ENCODE results near the gene NTSR1. TPM values are rescaled to one million over a fixed set of nuclear protein-coding genes. Genes with fewer than 3 reads are reported as not detected.

Gene NTSR1
- total RNA-seq, 1 donor from 2014 or later: 0.24 TPM

- Mint-ChIP-seq H3K4me3 (no peak overlapping the region), H3K27ac (no peak overlapping the region), H3K36me3 (peaks cover 4% of the 10 kb centered on the region), H3K9me3 (peaks cover 20% of the 10 kb centered on the region), H3K4me1 (ENCODE audit: unreplicated experiment) (peaks cover 6% of the 10 kb centered on the region), H3K27me3 (peaks cover 62% of the 10 kb centered on the region)
- no peak for TF ChIP-seq CTCF (conservative IDR thresholded peaks at IDR 0.05)
- DNase-seq (ENCODE audit: extremely low spot score, unreplicated experiment): no peak
Measured at GRCh38 chr20:62719250-62719935, 10.8 kb downstream of the NTSR1 start.

- no peak overlapping the region for H3K4me3 Mint-ChIP-seq
- H3K27me3 Mint-ChIP-seq: peaks cover 59% of the 10 kb centered on the region
- no peak overlapping the region for H3K27ac Mint-ChIP-seq
- no peak for TF ChIP-seq CTCF (conservative IDR thresholded peaks at IDR 0.05)
- H3K36me3 Mint-ChIP-seq: peaks cover 4% of the 10 kb centered on the region
- H3K9me3 Mint-ChIP-seq: peaks cover 20% of the 10 kb centered on the region
- H3K4me1 Mint-ChIP-seq (ENCODE audit: unreplicated experiment): no peaks in the 10 kb centered on the region
- DNase-seq (ENCODE audit: extremely low spot score, unreplicated experiment): no peak
Measured at GRCh38 chr20:62721511-62722370, 13.1 kb downstream of the NTSR1 start.

GRCh38 chr20:62722627-62723026 is 14.0 kb downstream of the NTSR1 start:
- no peak overlapping the region for H3K4me3 Mint-ChIP-seq

GRCh38 chr20:62723351-62723750 is 14.7 kb downstream of the NTSR1 start:
- Mint-ChIP-seq H3K27ac (no peak overlapping the region), H3K4me1 (ENCODE audit: unreplicated experiment) (no peaks in the 10 kb centered on the region), H3K4me3 (no peak overlapping the region), H3K27me3 (peaks cover 55% of the 10 kb centered on the region), H3K36me3 (peaks cover 4% of the 10 kb centered on the region), H3K9me3 (peaks cover 20% of the 10 kb centered on the region)
- no peak for TF ChIP-seq CTCF (conservative IDR thresholded peaks at IDR 0.05)
- DNase-seq (ENCODE audit: extremely low spot score, unreplicated experiment): no peak

More at GRCh38 chr20:62722627-62723026, 14.0 kb downstream of the NTSR1 start:
- no peak for TF ChIP-seq CTCF (conservative IDR thresholded peaks at IDR 0.05)
- H3K36me3 Mint-ChIP-seq: peaks cover 4% of the 10 kb centered on the region
- no peak for DNase-seq (ENCODE audit: extremely low spot score, unreplicated experiment)
- no peaks in the 10 kb centered on the region for H3K4me1 Mint-ChIP-seq (ENCODE audit: unreplicated experiment)
- peaks cover 20% of the 10 kb centered on the region for H3K9me3 Mint-ChIP-seq
- H3K27me3 Mint-ChIP-seq: peaks cover 56% of the 10 kb centered on the region
- no peak overlapping the region for H3K27ac Mint-ChIP-seq

- no peak for TF ChIP-seq CTCF (conservative IDR thresholded peaks at IDR 0.05)
- H3K4me3 Mint-ChIP-seq: no peak overlapping the region
- H3K9me3 Mint-ChIP-seq: peaks cover 20% of the 10 kb centered on the region
- no peak overlapping the region for H3K27ac Mint-ChIP-seq
- H3K4me1 Mint-ChIP-seq (ENCODE audit: unreplicated experiment): no peaks in the 10 kb centered on the region
- H3K27me3 Mint-ChIP-seq: peaks cover 51% of the 10 kb centered on the region
- H3K36me3 Mint-ChIP-seq: peaks cover 4% of the 10 kb centered on the region
- no peak for DNase-seq (ENCODE audit: extremely low spot score, unreplicated experiment)
Measured at GRCh38 chr20:62723768-62724450, 15.3 kb downstream of the NTSR1 start.

Measured in type B pancreatic cell (in vitro differentiated cells).